Psoas muscle (tissue), 8 donors: ENCODE data around the gene IFITM5. TPM values are rescaled to one million over a fixed set of nuclear protein-coding genes. Genes with fewer than 3 reads are reported as not detected.
"Not testable (repeated sequence)": the region's sequence is repeated elsewhere in the genome, so short reads cannot be mapped to it uniquely, and the experiment has no call there.

Experiments used
- ATAC-seq, 4 donors: fragments of 200-7000 bp; cut with Tn5 transposase; one replicate each; pipeline ENCODE4 v1.9.1; 2020; ENCODE audit warnings: moderate library complexity in 3 of 4, mild to moderate bottlenecking in 2 of 4
- DNase-seq, 2 donors: peaks; one replicate each; pipeline ENCODE4 v3.0.0-alpha.2; 2020
- H3K27ac ChIP-seq: fragments of 200-600 bp; one replicate; pipeline ENCODE4 v1.8.0; 2022
- H3K27me3 ChIP-seq, 3 donors: fragments of 200-600 bp in 1 of 3; one replicate each; pipeline versions ENCODE4 v1.6.1 to v1.8.0; 2013 to 2022; ENCODE audit warnings: low read length in 2 of 3, mild to moderate bottlenecking in 2 of 3, moderate library complexity in 1 of 3; ENCODE audit not compliant: insufficient read depth in 3 of 3
- H3K36me3 ChIP-seq, 2 donors: fragments of 200-600 bp in 1 of 2; one replicate each; pipeline versions ENCODE4 v1.6.1 to v1.8.0; 2013 to 2022; ENCODE audit warnings: low read depth in 1 of 2, mild to moderate bottlenecking in 1 of 2, moderate library complexity in 1 of 2; ENCODE audit not compliant: insufficient read depth in 1 of 2
- H3K4me1 ChIP-seq: fragments of 200-600 bp; one replicate; pipeline ENCODE4 v1.8.0; 2022
- H3K4me3 ChIP-seq: fragments of 200-600 bp; one replicate; pipeline ENCODE4 v1.8.0; 2022; ENCODE audit warnings: mild to moderate bottlenecking
- H3K9me3 ChIP-seq: fragments of 200-600 bp; one replicate; pipeline ENCODE4 v1.8.0; 2022
- CTCF ChIP-seq: fragments of 200-600 bp; IDR thresholded peaks from one replicate; pipeline ENCODE4 v1.8.0; 2022; ENCODE audit warnings: antibody characterized with exemption
- WGBS, 3 donors: extraction: QIAGEN DNeasy Blood & Tissue Kit; methylation state at CpG; one replicate each; pipeline versions ENCODE4 v1.1.6 to v1.1.7; 2013; 5-methylcytosine and 5-hydroxymethylcytosine counted together
- intact Hi-C, 2 donors: fragments of 100-400 bp; cut with DNase I; formaldehyde crosslinking; loops; one replicate each; pipeline versions ENCODE4 v1.11.0 to v1.14.2; 2022
- polyA plus RNA-seq, 3 donors: library from polyadenylated mRNA; stranded (reverse); fragments of 200-250 nt; gene quantifications; one replicate each; pipeline ENCODE4 v1.2.3, GENCODE V29; 2013
- total RNA-seq, 4 donors: library from RNA; stranded (reverse); fragmentation: NEBNext Ultra II Directional in 2 of 4; extraction: Animal tissue kit (Norgen Biotek cat#: 25700) in 2 of 4; gene quantifications; one replicate each; pipeline versions ENCODE4 v1.2.1 to v1.2.4, GENCODE V29; 2021 to 2023
- donor health status: healthy with polysubstance abuse.
- donor health status: DM: no; HTN: no; CAD: no; lungs with moderate emphysema.
- donor health status: Bipolar disorder and iron deficiency.
- donor health status: healthy.
- donor health status: DM: yes; HTN: yes; CAD: no.
- donor health status: DM: no; HTN: no; CAD: no.
- donor health status: DM: no; HTN: no; CAD: no.
- donor health status: DM: yes; HTN: yes; CAD: no.

IFITM5 gene
- total and polyA plus RNA-seq, 7 donors, result not detected

- peaks cover 9% of the 10 kb centered on the region for H3K4me1 ChIP-seq
- 39 to 52% (median 42%) methylated on average over 18 of the region's 18 CpGs for WGBS, 3 donors
- DNase-seq (peak in 1 of 2 donors; percentile 52), ATAC-seq (peak in 2 of 4 donors; percentile 13 to 35)
- H3K27ac ChIP-seq, result peak within 1 kb of the TSS; percentile 71
- H3K4me3 ChIP-seq, result peak within 1 kb of the TSS; percentile 67
- no peaks in the 10 kb centered on the region for H3K36me3 ChIP-seq
- H3K27me3 ChIP-seq, result peaks cover 0 to 30% (median 5%) of the 10 kb centered on the region in 3 donors
- intact Hi-C loops, result no loop called here
- no peaks in the 10 kb centered on the region for H3K9me3 ChIP-seq
- TF ChIP-seq CTCF, result no peak
Observed at GRCh38 chr11:313787-314553, 14.6 kb upstream of the IFITM5 start, which contains the start of gene IFITM1. Gene IFITM1, plus strand, starts transcription at chr11:314040. Its CDS starts 131 bp downstream, at chr11:314171.

GRCh38 chr11:313304-313786 is 14.0 kb upstream of the IFITM5 start:
- Histone ChIP-seq H3K27ac (peak overlapping the region; percentile 71), H3K36me3 (no peaks in the 10 kb centered on the region), H3K27me3 (peaks cover 0 to 28% (median 5%) of the 10 kb centered on the region in 3 donors), H3K4me3 (peak overlapping the region; percentile 67), H3K9me3 (no peaks in the 10 kb centered on the region), H3K4me1 (peaks cover 9% of the 10 kb centered on the region)
- intact Hi-C loops, result no loop called here
- DNase-seq (peak in 1 of 2 donors; percentile 48), ATAC-seq (no peak)
- WGBS, 3 donors, result 62 to 67% (median 63%) methylated on average over 8 of the region's 8 CpGs
- TF ChIP-seq CTCF, result no peak

- ATAC-seq (no peak), DNase-seq (peak; percentile 14 to 44)
- H3K4me3 ChIP-seq, result peak overlapping the region; percentile 67
- no peaks in the 10 kb centered on the region for H3K36me3 ChIP-seq
- peaks cover 9% of the 10 kb centered on the region for H3K4me1 ChIP-seq
- WGBS, 3 donors, result 61 to 63% (median 63%) methylated on average over 14 of the region's 14 CpGs
- no peaks in the 10 kb centered on the region for H3K9me3 ChIP-seq
- peak overlapping the region; percentile 71 for H3K27ac ChIP-seq
- intact Hi-C loops, result no loop called here
- H3K27me3 ChIP-seq, result peaks cover 0 to 28% (median 5%) of the 10 kb centered on the region in 3 donors
- no peak for TF ChIP-seq CTCF
Observed at GRCh38 chr11:312092-312816, 12.9 kb upstream of the IFITM5 start.

GRCh38 chr11:311013-311748 is 11.9 kb upstream of the IFITM5 start:
- H3K4me1 ChIP-seq, H3K36me3 ChIP-seq, H3K27ac ChIP-seq, H3K9me3 ChIP-seq, intact Hi-C loops: not testable (repeated sequence)
- Histone ChIP-seq H3K27me3 (peaks cover 0 to 18% (median 5%) of the 10 kb centered on the region in 3 donors), H3K4me3 (peak overlapping the region; percentile 49)
- 0 to 10% (median 5%) methylated on average over 6 to 10 of the region's 71 CpGs for WGBS, 3 donors
- DNase-seq (peak in 1 of 2 donors; percentile 48), ATAC-seq (peak; percentile 51 to 72 (median 64))

- H3K27me3 ChIP-seq, H3K36me3 ChIP-seq, intact Hi-C loops, H3K9me3 ChIP-seq, H3K4me1 ChIP-seq: not testable (repeated sequence)
- H3K4me3 ChIP-seq, result peak overlapping the region; percentile 67
- ATAC-seq, result peak in 1 of 4 donors; percentile 16
- 10 to 16% (median 13%) methylated on average over 5 of the region's 18 CpGs for WGBS, 3 donors
- peak overlapping the region; percentile 55 for H3K27ac ChIP-seq
- DNase-seq, result peak in 1 of 2 donors; percentile 50
Observed at GRCh38 chr11:309979-310572, 10.8 kb upstream of the IFITM5 start.

GRCh38 chr11:308740-309665 is 9.7 kb upstream of the IFITM5 start:
- ATAC-seq, intact Hi-C loops, H3K4me1 ChIP-seq, H3K9me3 ChIP-seq, H3K36me3 ChIP-seq, H3K27me3 ChIP-seq: not testable (repeated sequence)
- WGBS, 3 donors, result 38 to 46% (median 43%) methylated on average over 18 to 24 of the region's 24 CpGs
- DNase-seq, result peak in 1 of 2 donors; percentile 32
- H3K27ac ChIP-seq, result peak overlapping the region; percentile 55
- peak overlapping the region; percentile 67 for H3K4me3 ChIP-seq
